DMS79 (cell line): ENCODE measurements around the gene ZDHHC8.
A peak's percentile ranks its signal among the peaks of the same experiment; 100 is the strongest.
"Not testable (repeated sequence)": the region's sequence is repeated elsewhere in the genome, so short reads cannot be mapped to it uniquely, and the experiment has no call there.

Experiments used
- DNase-seq: peaks from one replicate; lab custom pipeline; 2025; lab: John Stamatoyannopoulos, UW

The ZDHHC8 gene

GRCh38 chr22:20145206-20145831, 13.7 kb downstream of the ZDHHC8 start:
- no peak for DNase-seq

GRCh38 chr22:20145832-20146223, 14.2 kb downstream of the ZDHHC8 start:
- no peak for DNase-seq

- no peak for DNase-seq
Measured at GRCh38 chr22:20146777-20147176, 15.2 kb downstream of the ZDHHC8 start.

GRCh38 chr22:20147237-20147988, 15.8 kb downstream of the ZDHHC8 start:
- DNase-seq, result no peak

- DNase-seq, result no peak
Measured at GRCh38 chr22:20148414-20148813, 16.8 kb downstream of the ZDHHC8 start.

- no peak for DNase-seq
Measured at GRCh38 chr22:20149257-20150250, 17.9 kb downstream of the ZDHHC8 start.

- no peak for DNase-seq
Measured at GRCh38 chr22:20150381-20151275, 19.0 kb downstream of the ZDHHC8 start, which contains the start of gene CCDC188. CCDC188 (minus strand) TSS chr22:20151055; CDS start chr22:20150986, 69 bp downstream.

GRCh38 chr22:20151276-20151588, 19.6 kb downstream of the ZDHHC8 start:
- no peak for DNase-seq

GRCh38 chr22:20152464-20152890, 20.9 kb downstream of the ZDHHC8 start:
- no peak for DNase-seq

- DNase-seq, result no peak
Measured at GRCh38 chr22:20153945-20154344, 22.3 kb downstream of the ZDHHC8 start.

- DNase-seq, result no peak
Measured at GRCh38 chr22:20154602-20155187, 23.1 kb downstream of the ZDHHC8 start.

GRCh38 chr22:20155330-20156041, 23.9 kb downstream of the ZDHHC8 start:
- peak; percentile 79 for DNase-seq

- DNase-seq, result no peak
Measured at GRCh38 chr22:20156042-20156389, 24.4 kb downstream of the ZDHHC8 start.

- no peak for DNase-seq
Measured at GRCh38 chr22:20156611-20157429, 25.2 kb downstream of the ZDHHC8 start.

GRCh38 chr22:20157430-20158183, 26.0 kb downstream of the ZDHHC8 start:
- no peak for DNase-seq

- DNase-seq, result no peak
Measured at GRCh38 chr22:20158391-20159036, 26.9 kb downstream of the ZDHHC8 start.

- no peak for DNase-seq
Measured at GRCh38 chr22:20159076-20159475, 27.5 kb downstream of the ZDHHC8 start.

GRCh38 chr22:20159531-20159930, 27.9 kb downstream of the ZDHHC8 start:
- not testable (repeated sequence) for DNase-seq
